ENCODE results near the gene ANKRD18B. TPM values are rescaled to one million over a fixed set of nuclear protein-coding genes. Genes with fewer than 3 reads are reported as not detected.
A peak's percentile ranks its signal among the peaks of the same experiment; 100 is the strongest.
"Not testable (repeated sequence)": the region's sequence is repeated elsewhere in the genome, so short reads cannot be mapped to it uniquely, and the experiment has no call there.

The ANKRD18B gene
- total RNA-seq (2022): 2.2 and 3.9 TPM in 2 replicates
- Bru-seq, nascent RNA: percentile 43 among the genes with signal in this experiment
- percentile 44 among the genes with signal in this experiment for BruChase-seq, experiment 1, labeled RNA remaining after a 2-hour chase
- percentile 44 among the genes with signal in this experiment for BruChase-seq, experiment 2, labeled RNA remaining after a 6-hour chase
- long read RNA-seq: 0 reads

DNA sequence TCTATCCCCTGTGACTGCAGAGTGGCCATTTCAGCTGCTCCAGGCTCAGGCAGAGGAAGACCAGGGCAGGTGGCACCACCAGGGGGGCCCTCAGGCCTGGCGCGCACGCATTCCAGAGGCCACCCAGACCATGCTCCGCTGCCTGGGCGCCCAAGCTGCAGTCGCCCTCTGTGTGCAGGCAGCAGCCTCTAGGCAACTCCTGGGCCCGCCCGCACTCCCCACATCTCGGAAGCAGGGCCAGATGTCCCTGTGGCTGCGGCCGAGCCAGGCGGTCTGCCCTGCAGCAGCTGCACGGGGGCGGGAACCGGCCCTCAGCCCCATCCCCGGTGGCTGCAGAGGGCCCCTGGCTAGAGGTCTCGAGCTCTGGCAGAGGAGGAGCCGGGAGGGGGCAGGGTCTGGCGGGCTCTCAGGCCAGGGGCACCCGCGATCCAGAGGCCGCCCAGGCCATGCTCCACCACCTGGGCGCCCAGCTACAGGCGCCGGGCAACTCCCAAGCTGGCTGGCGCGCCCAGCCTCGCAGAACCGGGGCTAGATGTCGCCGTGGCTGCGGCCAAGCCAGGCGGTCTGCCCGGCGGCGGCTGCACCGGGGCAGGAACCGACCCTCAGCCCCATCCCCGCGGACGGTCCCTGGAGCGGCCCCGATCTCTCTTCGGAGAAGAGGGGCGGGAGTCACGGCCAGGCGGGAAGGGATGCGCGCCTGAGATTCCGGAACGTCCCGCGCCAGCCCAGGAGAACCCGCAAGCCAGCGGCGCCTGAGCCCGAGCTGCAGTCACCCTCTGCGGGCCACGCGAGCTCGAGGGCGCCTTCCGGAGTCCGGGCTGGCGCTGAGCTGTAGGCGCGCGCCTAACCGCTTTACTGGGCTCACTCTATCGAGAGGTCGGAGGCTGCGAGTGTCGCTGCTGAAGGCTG is at the start of gene ANKRD18B:
Gene ANKRD18B, plus strand, starts transcription at position 855 of the 909 bp plus-strand sequence. CDS start 239 bp downstream, outside the sequence.
- CTCF ChIA-PET: interaction anchor here (0.6 to 0.8 kb wide), 2 partner anchors 50 to 108 kb away, joined by 3 to 5 read pairs; partner anchors contain the start of gene NOL6
- H3K9me3 ChIP-seq; H3K4me1 ChIP-seq; POLR2A ChIA-PET; BruUV-seq (replicated peaks); H3K36me3 ChIP-seq (ENCODE audit: control insufficient read depth, insufficient read depth, low read length); H3K27me3 ChIP-seq (replicated peaks; ENCODE audit: control insufficient read depth, insufficient read depth, low read length); H3K36me3 Mint-ChIP-seq (ENCODE audit: insufficient read depth, unreplicated experiment); H3K4me1 Mint-ChIP-seq (ENCODE audit: low read depth, unreplicated experiment); H3K9me3 Mint-ChIP-seq (ENCODE audit: unreplicated experiment); H3K27me3 Mint-ChIP-seq (ENCODE audit: insufficient read depth, unreplicated experiment); intact Hi-C loops (cut with micrococcal nuclease; ENCODE audit: unreplicated experiment): not testable (repeated sequence)
- Mint-ChIP-seq H3K4me3 (ENCODE audit: unreplicated experiment) (peak within 1 kb of the TSS; percentile 67), H3K27ac (ENCODE audit: unreplicated experiment) (peak within 1 kb of the TSS; percentile 40)
- peak within 1 kb of the TSS; percentile 21 for H3K4me3 ChIP-seq (ENCODE audit: low read depth, low read length)
- peak; percentile 52 for DNase-seq

DNA sequence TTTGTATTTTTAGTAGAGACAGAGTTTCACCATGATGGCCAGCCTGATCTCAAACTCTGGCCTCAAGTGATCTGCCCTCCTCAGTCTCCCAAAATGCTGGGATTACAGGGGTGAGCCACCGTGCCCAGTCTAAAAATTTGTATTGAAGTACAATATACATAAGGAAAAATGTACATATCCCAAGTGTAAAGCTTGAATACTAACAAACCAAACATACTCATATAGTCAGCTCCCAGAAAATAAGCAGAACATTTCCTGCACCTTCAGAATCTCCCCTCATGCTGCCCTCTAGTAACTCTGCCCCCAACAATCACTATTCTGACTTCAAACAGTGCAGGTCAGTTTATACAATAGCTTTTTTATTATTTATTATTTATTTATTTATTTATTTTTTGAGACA is 48.7 kb upstream of the ANKRD18B start:
- peaks cover 10% of the 10 kb centered on the region for H3K4me1 Mint-ChIP-seq (ENCODE audit: low read depth, unreplicated experiment)
- ChIA-PET CTCF (no interaction called here), POLR2A (no interaction called here)
- TF ChIP-seq, protein P1, sequence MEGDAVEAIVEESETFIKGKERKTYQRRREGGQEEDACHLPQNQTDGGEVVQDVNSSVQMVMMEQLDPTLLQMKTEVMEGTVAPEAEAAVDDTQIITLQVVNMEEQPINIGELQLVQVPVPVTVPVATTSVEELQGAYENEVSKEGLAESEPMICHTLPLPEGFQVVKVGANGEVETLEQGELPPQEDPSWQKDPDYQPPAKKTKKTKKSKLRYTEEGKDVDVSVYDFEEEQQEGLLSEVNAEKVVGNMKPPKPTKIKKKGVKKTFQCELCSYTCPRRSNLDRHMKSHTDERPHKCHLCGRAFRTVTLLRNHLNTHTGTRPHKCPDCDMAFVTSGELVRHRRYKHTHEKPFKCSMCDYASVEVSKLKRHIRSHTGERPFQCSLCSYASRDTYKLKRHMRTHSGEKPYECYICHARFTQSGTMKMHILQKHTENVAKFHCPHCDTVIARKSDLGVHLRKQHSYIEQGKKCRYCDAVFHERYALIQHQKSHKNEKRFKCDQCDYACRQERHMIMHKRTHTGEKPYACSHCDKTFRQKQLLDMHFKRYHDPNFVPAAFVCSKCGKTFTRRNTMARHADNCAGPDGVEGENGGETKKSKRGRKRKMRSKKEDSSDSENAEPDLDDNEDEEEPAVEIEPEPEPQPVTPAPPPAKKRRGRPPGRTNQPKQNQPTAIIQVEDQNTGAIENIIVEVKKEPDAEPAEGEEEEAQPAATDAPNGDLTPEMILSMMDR (IDR thresholded peaks at IDR 0.05; ENCODE audit: insufficient read depth in 1 of 2, low read depth in 1 of 2, low read length in 1 of 2, severe bottlenecking in 1 of 2, unreplicated experiment in 1 of 2): no peak
- intact Hi-C loops (cut with micrococcal nuclease; ENCODE audit: unreplicated experiment): no loop called here
- H3K36me3 Mint-ChIP-seq (ENCODE audit: insufficient read depth, unreplicated experiment): peaks cover 23% of the 10 kb centered on the region
- H3K27me3 Mint-ChIP-seq (ENCODE audit: insufficient read depth, unreplicated experiment): no peaks in the 10 kb centered on the region
- H3K4me3 Mint-ChIP-seq (ENCODE audit: unreplicated experiment): no peak overlapping the region
- no peak overlapping the region for H3K27ac Mint-ChIP-seq (ENCODE audit: unreplicated experiment)
- Histone ChIP-seq H3K4me3 (ENCODE audit: low read depth, low read length) (no peak overlapping the region), H3K36me3 (ENCODE audit: control insufficient read depth, insufficient read depth, low read length) (no peaks in the 10 kb centered on the region), H3K9me3 (no peaks in the 10 kb centered on the region), H3K4me1 (peaks cover 11% of the 10 kb centered on the region), H3K27me3 (replicated peaks; ENCODE audit: control insufficient read depth, insufficient read depth, low read length) (no peaks in the 10 kb centered on the region)
- no peak for DNase-seq
- H3K9me3 Mint-ChIP-seq (ENCODE audit: unreplicated experiment): no peaks in the 10 kb centered on the region
- BruUV-seq (replicated peaks): no TSS peak

DNA sequence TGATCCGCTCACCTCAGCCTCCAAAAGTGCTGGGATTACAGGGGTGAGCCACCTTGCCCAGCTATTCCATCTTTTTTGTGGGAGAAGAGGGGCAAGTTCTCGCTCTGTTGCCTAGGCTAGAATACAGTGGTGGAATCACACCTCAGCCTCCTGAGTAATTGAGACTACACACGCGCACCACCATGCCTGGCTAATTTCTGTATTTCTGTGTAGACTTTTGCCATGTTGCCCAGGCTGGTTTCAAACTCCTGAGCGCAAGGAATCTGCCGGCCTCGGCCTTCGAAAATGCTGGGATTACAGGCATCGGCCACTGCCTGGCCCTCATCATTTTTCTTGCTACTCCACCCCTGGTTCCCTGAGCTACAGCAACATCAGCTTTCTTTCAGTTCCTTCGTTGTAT is 47.5 kb upstream of the ANKRD18B start:
- H3K4me3 ChIP-seq (ENCODE audit: low read depth, low read length): no peak overlapping the region
- Mint-ChIP-seq H3K36me3 (ENCODE audit: insufficient read depth, unreplicated experiment) (peaks cover 13% of the 10 kb centered on the region), H3K27ac (ENCODE audit: unreplicated experiment) (no peak overlapping the region), H3K9me3 (ENCODE audit: unreplicated experiment) (no peaks in the 10 kb centered on the region), H3K4me3 (ENCODE audit: unreplicated experiment) (no peak overlapping the region), H3K27me3 (ENCODE audit: insufficient read depth, unreplicated experiment) (no peaks in the 10 kb centered on the region), H3K4me1 (ENCODE audit: low read depth, unreplicated experiment) (peaks cover 7% of the 10 kb centered on the region)
- DNase-seq: no peak
- H3K4me1 ChIP-seq: peaks cover 11% of the 10 kb centered on the region
- H3K27me3 ChIP-seq (replicated peaks; ENCODE audit: control insufficient read depth, insufficient read depth, low read length): no peaks in the 10 kb centered on the region
- no peaks in the 10 kb centered on the region for H3K9me3 ChIP-seq
- no TSS peak for BruUV-seq (replicated peaks)
- ChIA-PET CTCF (interaction anchor here (1.0 kb wide), 1 partner anchor 127 kb away, joined by 7 read pairs; no protein-coding TSS in a partner anchor), POLR2A (no interaction called here)
- TF ChIP-seq, protein P1 (IDR thresholded peaks at IDR 0.05; ENCODE audit: insufficient read depth in 1 of 2, low read depth in 1 of 2, low read length in 1 of 2, severe bottlenecking in 1 of 2, unreplicated experiment in 1 of 2): no peak
- no peaks in the 10 kb centered on the region for H3K36me3 ChIP-seq (ENCODE audit: control insufficient read depth, insufficient read depth, low read length)
- intact Hi-C loops (cut with micrococcal nuclease; ENCODE audit: unreplicated experiment): no loop called here
